ENCODE results near the gene SERHL2.
"Not testable (repeated sequence)": the region's sequence is repeated elsewhere in the genome, so short reads cannot be mapped to it uniquely, and the experiment has no call there.

Gene SERHL2

GRCh38 chr22:42535082-42535731, 18.5 kb upstream of the SERHL2 start:
- not testable (repeated sequence) for ATAC-seq, DNase-seq

DNA sequence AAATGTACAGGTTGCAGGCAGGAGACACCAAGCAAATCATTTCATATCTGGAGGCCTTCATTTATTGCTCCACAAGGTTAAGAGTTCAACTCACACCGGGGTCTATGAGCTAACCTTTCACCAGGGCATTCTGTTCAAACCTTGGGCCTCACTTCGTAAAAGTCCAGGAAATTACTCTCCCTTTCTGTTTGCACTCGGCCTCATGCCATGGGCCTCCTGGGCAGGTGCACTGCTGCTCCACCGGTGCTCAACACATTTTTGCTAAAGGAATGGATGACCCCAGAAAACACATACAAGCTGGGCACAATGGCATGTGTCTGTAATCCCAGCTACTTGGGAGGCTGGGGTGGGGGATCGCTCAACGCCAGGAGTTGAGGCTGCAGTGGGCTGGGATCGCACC, 17.6 kb upstream of the SERHL2 start:
- ATAC-seq (no peak), DNase-seq (no peak)

DNA sequence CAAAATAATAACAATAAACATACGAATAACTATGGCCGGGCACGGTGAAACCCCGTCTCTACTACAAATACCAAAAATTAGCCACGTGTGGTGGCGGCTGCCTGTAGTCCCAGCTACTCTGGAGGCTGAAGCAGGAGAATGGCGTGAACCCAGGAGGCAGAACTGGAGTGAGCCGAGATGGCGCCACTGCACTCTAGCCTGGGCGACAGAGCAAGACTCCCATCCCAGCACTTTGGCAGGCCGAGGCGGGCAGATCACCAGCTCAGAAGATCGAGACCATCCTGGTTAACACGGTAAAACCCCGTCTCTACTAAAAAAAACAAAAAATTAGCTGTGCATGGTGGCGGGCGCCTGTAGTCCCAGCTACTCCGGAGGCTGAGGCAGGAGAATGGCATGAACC, 17.1 kb upstream of the SERHL2 start:
- ATAC-seq, DNase-seq: not testable (repeated sequence)

DNA sequence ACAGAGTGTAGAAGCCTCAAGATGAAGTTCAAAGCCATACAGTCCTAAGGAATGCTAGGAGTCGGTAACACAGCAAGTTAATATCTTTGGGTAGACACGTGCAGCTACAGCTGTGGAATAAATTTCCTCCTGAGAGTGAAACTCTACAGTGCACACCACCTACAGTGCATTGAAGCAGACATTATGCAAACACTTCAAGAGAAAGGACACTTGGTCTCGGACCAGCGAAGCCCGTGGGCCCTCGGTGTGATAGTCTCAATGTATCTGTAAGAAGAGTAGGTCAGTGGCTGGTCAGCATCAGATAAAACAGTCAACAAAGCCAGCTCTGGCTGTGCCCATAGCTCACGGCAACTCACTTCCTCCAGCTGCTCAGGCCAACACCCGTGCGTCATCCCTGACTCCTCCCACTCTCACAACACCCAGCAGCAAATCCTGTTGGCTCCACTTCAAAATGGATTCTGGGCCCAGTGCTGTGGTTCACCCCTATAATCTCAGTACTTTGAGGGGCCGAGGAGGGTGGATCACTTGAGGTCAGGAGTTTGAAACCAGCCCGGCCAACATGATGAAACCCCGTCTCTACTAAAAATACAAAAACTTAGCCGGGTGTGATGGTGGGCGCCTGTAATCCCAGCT, 16.4 kb upstream of the SERHL2 start:
- DNase-seq = not testable (repeated sequence)
- peak; percentile 60 for ATAC-seq

DNA sequence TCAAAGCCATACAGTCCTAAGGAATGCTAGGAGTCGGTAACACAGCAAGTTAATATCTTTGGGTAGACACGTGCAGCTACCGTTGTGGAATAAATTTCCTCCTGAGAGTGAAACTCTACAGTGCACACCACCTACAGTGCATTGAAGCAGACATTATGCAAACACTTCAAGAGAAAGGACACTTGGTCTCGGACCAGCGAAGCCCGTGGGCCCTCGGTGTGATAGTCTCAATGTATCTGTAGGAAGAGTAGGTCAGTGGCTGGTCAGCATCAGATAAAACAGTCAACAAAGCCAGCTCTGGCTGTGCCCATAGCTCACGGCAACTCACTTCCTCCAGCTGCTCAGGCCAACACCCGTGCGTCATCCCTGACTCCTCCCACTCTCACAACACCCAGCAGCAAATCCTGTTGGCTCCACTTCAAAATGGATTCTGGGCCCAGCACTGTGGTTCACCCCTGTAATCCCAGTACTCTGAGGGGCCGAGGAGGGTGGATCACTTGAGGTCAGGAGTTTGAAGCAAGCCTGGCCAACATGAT, 14.5 kb upstream of the SERHL2 start:
- not testable (repeated sequence) for ATAC-seq, DNase-seq

GRCh38 chr22:42544686-42545085, 9.1 kb upstream of the SERHL2 start:
- ATAC-seq = no peak
- DNase-seq = no peak

- ATAC-seq = no peak
Measured at GRCh38 chr22:42547562-42547961, 6.2 kb upstream of the SERHL2 start.

DNA sequence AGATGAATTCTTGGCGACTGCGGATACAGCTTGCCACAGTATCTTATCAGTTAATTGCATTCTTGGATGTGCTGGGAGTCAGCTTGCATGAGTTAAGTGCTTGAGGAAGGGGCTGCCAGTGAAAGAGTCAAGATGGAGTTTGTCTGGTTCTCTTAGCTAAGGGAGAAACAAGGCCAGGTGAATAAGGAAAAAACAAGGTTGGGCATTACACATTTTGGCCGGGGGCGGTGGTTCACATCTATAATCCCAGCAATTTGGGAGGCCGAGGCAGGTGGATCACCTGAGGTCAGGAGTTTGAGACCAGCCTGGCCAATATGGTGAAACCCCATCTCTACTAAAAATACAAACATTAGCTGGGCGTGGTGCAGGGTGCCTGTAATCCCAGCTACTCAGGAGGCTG, 5.6 kb upstream of the SERHL2 start:
- not testable (repeated sequence) for DNase-seq, ATAC-seq

More at GRCh38 chr22:42547562-42547961, 6.2 kb upstream of the SERHL2 start:
- DNase-seq = no peak

DNA sequence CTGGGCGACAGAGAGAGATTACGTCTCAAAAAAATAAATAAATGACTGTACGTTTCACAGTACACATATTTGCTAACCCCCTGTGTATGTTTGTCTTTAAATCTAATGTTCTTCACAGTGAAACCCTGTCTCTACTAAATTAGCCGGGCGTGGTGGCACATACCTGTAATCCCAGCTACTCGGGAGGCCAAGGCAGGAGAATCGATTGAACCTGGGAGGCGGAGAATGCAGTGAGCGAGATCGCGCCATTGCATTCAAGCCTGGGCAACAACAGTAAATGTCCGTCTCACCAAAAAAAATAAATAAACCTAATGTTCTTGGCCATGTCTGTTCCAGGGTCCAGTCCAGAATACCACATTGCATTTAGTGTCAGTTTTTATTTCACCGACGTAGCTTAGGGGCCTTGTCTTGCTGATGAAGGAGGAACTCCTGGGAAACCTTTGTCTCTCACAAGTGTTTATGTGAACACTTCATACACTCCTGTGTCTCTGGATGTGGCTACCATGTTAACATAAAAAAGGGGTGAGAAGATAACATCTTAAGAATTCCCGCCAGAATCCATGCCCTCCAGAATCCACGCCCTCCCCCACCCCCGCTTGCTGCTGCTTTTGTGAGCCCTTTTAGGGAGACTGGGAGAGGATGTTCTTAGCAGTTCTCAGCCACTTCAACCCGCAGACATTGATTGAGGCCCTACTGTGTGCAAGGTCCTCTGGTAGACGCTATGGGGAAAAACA, 5.0 kb upstream of the SERHL2 start:
- no peak for ATAC-seq
- no peak for DNase-seq

- DNase-seq = no peak
- no peak for ATAC-seq
Measured at GRCh38 chr22:42549331-42550060, 4.3 kb upstream of the SERHL2 start.

DNA sequence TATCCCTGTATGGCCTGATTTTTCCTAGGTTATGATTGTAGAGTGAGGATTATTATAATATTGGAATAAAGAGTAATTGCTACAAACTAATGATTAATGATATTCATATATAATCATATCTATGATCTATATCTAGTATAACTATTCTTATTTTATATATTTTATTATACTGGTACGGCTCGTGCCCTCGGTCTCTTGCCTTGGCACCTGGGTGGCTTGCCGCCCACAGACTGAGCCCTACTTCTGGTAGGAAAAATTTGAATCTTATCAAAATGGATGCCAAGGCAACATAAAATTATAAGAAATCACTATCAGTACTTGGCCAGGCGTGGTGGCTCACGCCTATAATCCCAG, 1.5 kb upstream of the SERHL2 start:
- DNase-seq = not testable (repeated sequence)

DNA sequence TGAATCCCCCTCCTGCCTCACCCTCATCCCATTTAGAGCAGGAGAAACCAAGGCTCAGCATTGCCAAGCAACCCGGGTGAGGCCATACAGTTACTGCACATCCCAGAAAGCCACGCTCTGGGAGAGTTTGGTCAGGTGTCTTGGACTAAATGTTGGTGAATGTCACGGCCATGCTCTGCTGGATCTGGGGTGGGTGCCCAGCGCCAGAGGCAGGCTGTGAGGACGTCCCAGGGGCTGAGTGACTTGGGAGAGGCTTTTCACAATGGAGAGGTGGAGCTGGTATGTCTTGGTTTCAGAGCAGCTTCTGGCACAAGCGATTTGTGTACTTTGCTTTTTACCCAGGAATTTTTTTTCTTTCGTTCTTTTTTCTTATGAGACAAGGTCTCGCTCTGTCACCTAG, 6.6 kb downstream of the SERHL2 start:
- DNase-seq (no peak), ATAC-seq (no peak)

More for the DNA sequence above, 1.5 kb upstream of the SERHL2 start:
- ATAC-seq = not testable (repeated sequence)

GRCh38 chr22:42560781-42561180, 7.0 kb downstream of the SERHL2 start:
- DNase-seq (peak; percentile 37), ATAC-seq (peak; percentile 55)

GRCh38 chr22:42561856-42562255, 8.1 kb downstream of the SERHL2 start:
- ATAC-seq = no peak
- DNase-seq = no peak

GRCh38 chr22:42562279-42562678, 8.5 kb downstream of the SERHL2 start:
- ATAC-seq (peak; percentile 10), DNase-seq (no peak)

GRCh38 chr22:42562684-42563083, 8.9 kb downstream of the SERHL2 start:
- DNase-seq = no peak
- no peak for ATAC-seq

- not testable (repeated sequence) for DNase-seq, ATAC-seq
Measured at GRCh38 chr22:42563943-42564342, 10.2 kb downstream of the SERHL2 start.

DNA sequence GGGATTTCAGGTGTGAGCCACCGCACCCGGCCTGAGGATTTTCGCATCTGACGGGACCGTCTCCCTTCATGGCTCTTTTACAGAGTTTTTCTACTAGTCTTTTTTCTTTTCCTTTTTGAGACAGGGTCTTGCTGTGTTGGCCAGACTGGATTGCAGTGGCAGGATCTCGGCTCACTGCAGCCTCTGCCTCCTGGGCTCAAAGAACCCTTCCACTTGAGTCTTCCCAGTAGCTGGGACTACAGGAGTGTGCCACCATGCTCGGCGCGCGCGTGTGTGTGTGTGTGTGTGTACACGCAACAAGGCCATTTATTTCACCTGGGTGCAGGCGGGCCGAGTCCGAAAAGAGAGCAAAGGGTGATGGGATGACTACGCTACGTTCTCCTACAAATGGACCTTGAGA, 10.9 kb downstream of the SERHL2 start:
- ATAC-seq = no peak
- no peak for DNase-seq

- no peak for DNase-seq
- ATAC-seq = no peak
Measured at GRCh38 chr22:42565956-42566355, 12.2 kb downstream of the SERHL2 start.

DNA sequence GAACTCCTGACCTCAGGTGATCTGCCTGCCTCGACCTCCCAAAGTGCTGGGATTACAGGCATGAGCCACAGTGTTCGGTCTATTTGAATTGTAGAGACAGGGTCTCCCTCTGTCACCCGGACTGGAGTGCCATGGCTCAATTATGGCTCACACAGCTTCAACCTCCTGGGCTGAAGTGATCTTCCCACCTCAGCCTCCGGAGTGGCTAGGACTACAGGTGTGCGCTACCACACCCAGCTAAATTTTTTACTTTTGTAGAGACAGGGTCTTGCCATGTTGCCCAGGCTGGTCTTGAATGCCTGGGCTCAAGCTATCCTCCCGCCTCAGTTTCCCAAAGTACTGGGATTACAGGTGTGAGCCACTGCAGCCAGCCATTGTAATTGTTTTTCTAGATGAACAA, 14.2 kb downstream of the SERHL2 start:
- ATAC-seq, DNase-seq: not testable (repeated sequence)

DNA sequence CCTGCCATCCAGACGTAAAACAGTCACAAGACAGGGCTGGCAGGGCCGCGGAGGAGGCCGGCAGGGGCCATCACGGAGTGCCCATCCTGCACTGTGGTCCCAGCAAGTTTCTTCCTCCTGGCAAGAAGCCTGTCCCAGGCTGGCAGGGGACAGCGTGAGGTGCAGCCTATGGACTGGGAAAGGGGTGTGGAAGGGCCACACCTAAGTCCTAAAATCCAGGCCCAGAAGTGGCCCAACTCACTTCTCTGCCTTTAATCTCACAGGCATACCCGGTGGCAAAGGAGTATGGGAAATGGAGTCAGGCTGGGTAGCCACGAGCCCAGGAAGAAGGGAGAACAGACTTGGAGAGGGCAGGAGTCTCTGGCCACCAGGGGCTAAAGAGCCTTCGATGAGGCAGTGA, 16.8 kb downstream of the SERHL2 start:
- DNase-seq = not testable (repeated sequence)
- ATAC-seq = peak; percentile 5

DNA sequence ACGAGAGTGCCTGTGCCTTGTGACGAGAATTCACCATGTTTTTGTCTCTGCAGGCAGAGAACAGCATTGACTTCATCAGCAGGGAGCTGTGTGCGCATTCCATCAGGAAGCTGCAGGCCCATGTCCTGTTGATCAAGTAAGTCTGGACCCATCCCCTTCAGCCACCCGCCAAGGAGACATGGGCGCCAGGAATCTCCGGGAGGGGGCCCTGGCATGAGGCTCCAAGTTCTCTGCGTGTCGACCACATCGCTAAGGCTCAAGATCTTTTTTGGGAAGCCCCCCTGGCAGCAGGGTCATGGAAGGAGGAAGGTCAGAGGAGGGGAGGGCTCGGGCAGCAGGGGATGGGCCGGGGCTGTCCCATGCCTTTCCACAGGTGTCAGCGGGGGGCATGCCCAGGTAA, 17.3 kb downstream of the SERHL2 start:
- peak; percentile 4 for ATAC-seq

More for the DNA sequence above, 17.3 kb downstream of the SERHL2 start:
- not testable (repeated sequence) for DNase-seq
